Non-pigmented ciliary epithelial cell (primary cell): ENCODE data around the gene IMMP2L.

Experiments
- DNase-seq: peaks from one replicate; pipeline ENCODE4 v3.0.0-alpha.2; 2010; ENCODE audit warnings: low read depth

Gene IMMP2L

GRCh38 chr7:111210996-111211395, 351.3 kb downstream of the IMMP2L start:
- DNase-seq: peak; percentile 40

- no peak for DNase-seq
Measured at GRCh38 chr7:111210043-111210442, 352.2 kb downstream of the IMMP2L start.

GRCh38 chr7:111205251-111205650, 357.0 kb downstream of the IMMP2L start:
- DNase-seq: no peak

- DNase-seq: no peak
Measured at GRCh38 chr7:111202321-111202720, 360.0 kb downstream of the IMMP2L start.

- no peak for DNase-seq
Measured at GRCh38 chr7:111199643-111200042, 362.6 kb downstream of the IMMP2L start.

GRCh38 chr7:111198255-111198654, 364.0 kb downstream of the IMMP2L start:
- peak; percentile 100 for DNase-seq

- no peak for DNase-seq
Measured at GRCh38 chr7:111196655-111197054, 365.6 kb downstream of the IMMP2L start.

- DNase-seq: no peak
Measured at GRCh38 chr7:111192614-111193413, 369.5 kb downstream of the IMMP2L start.

GRCh38 chr7:111190804-111191203, 371.5 kb downstream of the IMMP2L start:
- no peak for DNase-seq

- no peak for DNase-seq
Measured at GRCh38 chr7:111184987-111185386, 377.3 kb downstream of the IMMP2L start.

GRCh38 chr7:111183321-111183720, 379.0 kb downstream of the IMMP2L start:
- no peak for DNase-seq

GRCh38 chr7:111180338-111180737, 382.0 kb downstream of the IMMP2L start:
- no peak for DNase-seq

GRCh38 chr7:111175908-111176441, 386.3 kb downstream of the IMMP2L start:
- no peak for DNase-seq

- DNase-seq: no peak
Measured at GRCh38 chr7:111174510-111174909, 387.8 kb downstream of the IMMP2L start.

- no peak for DNase-seq
Measured at GRCh38 chr7:111173990-111174389, 388.3 kb downstream of the IMMP2L start.

GRCh38 chr7:111173528-111173927, 388.8 kb downstream of the IMMP2L start:
- no peak for DNase-seq

- no peak for DNase-seq
Measured at GRCh38 chr7:111172564-111173257, 389.6 kb downstream of the IMMP2L start.

- no peak for DNase-seq
Measured at GRCh38 chr7:111168182-111168581, 394.1 kb downstream of the IMMP2L start.

GRCh38 chr7:111164442-111164841, 397.9 kb downstream of the IMMP2L start:
- no peak for DNase-seq

- DNase-seq: no peak
Measured at GRCh38 chr7:111162692-111163091, 399.6 kb downstream of the IMMP2L start.

- no peak for DNase-seq
Measured at GRCh38 chr7:111160297-111160696, 402.0 kb downstream of the IMMP2L start.

- DNase-seq: peak; percentile 47
Measured at GRCh38 chr7:111159426-111159825, 402.9 kb downstream of the IMMP2L start.

GRCh38 chr7:111150709-111151108, 411.6 kb downstream of the IMMP2L start:
- no peak for DNase-seq
